Measurements from ENCODE around the gene C10orf67.

- no peak for TF ChIP-seq POLR2AphosphoS5 (IDR thresholded peaks at IDR 0.05; ENCODE audit: low read depth)
- TF ChIP-seq CTCF (IDR thresholded peaks at IDR 0.05; ENCODE audit: insufficient read depth, low read length) = no peak
- no peak for TF ChIP-seq REST (IDR thresholded peaks at IDR 0.05; ENCODE audit: insufficient replicate concordance, low read depth)
- no peak for TF ChIP-seq GABPA (IDR thresholded peaks at IDR 0.05; ENCODE audit: low read depth)
- TF ChIP-seq SPI1 (IDR thresholded peaks at IDR 0.05; ENCODE audit: borderline replicate concordance, low read depth) = no peak
These were observed 152.6 kb downstream of the C10orf67 start, which contains the start of gene PTF1A for GRCh38 chr10:23191764-23192711.

Measured in HL-60 (cell line).